H1 (cell line): ENCODE data around the gene MACROD2. TPM values are rescaled to one million over a fixed set of nuclear protein-coding genes. Genes with fewer than 3 reads are reported as not detected.

ENCODE experiments used
- CHD7 ChIP-seq: fragments of 300-600 bp; sonication (generic); IDR thresholded peaks from 2 replicates; pipeline ENCODE4 v1.7.1; 2012; ENCODE audit warnings: low read length, moderate library complexity, mild to moderate bottlenecking, inconsistent platforms; ENCODE audit not compliant: insufficient replicate concordance
- SIN3A ChIP-seq, 2 experiments: IDR thresholded peaks in 1 of 2; conservative IDR thresholded peaks in 1 of 2; 2 replicates each; pipeline ENCODE4 v1.6.1; 2011 to 2012; ENCODE audit warnings: low read length in 2 of 2, improper control_type of control experiment in 1 of 2, low read depth in 1 of 2, mild to moderate bottlenecking in 1 of 2
- polyA plus RNA-seq, 7 experiments: library from polyadenylated mRNA; depleted of rRNA in 3 of 7; stranded (reverse) in 5 of 7; unstranded in 2 of 7; fragments of >200 nt in 5 of 7; fragments of 200-250 nt in 2 of 7; gene quantifications; 1 replicate in 5 of 7; 2 replicates in 1 of 7; 4 replicates in 1 of 7; pipeline versions ENCODE4 v1.2.1 to v1.2.3, GENCODE V29; 2011 to 2013; ENCODE audit warnings: missing spikeins in 2 of 7, mixed read lengths in 2 of 7
- total RNA-seq: library from RNA; stranded (reverse); fragmentation: NEBNext Ultra II Directional; extraction: Animal tissue kit (Norgen Biotek cat#: 25700); gene quantifications from 2 replicates; pipeline ENCODE4 v1.2.1, GENCODE V29; 2021

The MACROD2 gene
- total and polyA plus RNA-seq, 2 of the 8 experiments (the other 6 are each of a cell fraction or from before 2014, with no cell fraction given): 0.70 to 3.9 TPM

DNA sequence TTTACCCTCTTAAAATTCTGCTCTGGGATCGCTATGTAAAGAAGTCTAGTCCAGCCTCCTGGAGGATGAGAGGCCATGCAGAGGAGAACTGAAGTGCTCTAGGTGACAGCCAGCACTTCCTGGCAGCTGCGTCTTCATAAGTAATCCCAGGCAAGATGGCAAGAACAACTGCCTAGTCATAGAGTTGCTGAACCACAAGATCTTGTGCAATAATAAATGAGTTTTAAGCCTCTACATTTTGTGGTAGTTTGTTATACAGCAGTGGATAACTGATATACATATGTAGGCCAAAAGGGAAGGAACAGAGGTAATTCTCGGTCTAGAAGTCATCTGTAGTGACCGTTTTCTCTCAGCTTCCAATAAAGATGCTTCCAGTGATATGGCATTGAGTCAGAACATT lies 445.9 kb downstream of the MACROD2 start (continued):
- TF ChIP-seq CHD7: no peak
- TF ChIP-seq SIN3A (conservative IDR thresholded peaks at IDR 0.05 in 1 of 2, IDR thresholded peaks at IDR 0.05 in 1 of 2; ENCODE audit: low read depth in 1 of 2, low read length in 2 of 2): no peak
